MM.1S (cell line): Measurements from ENCODE around the gene ISCU.

Experiments
- DNase-seq: peaks from one replicate; pipeline ENCODE4 v3.0.0-alpha.2; 2015
- H2AFZ ChIP-seq: fragments of 300-600 bp; sonication (generic); 2 replicates; pipeline ENCODE4 v1.6.0; 2016; ENCODE audit warnings: antibody characterized with exemption, low read length
- H3F3A ChIP-seq: fragments of 300-600 bp; sonication (generic); 2 replicates; pipeline ENCODE4 v1.6.1; 2016; ENCODE audit warnings: mild to moderate bottlenecking, antibody characterized with exemption, low read length, moderate library complexity, mixed read lengths; ENCODE audit not compliant: insufficient read depth
- H3K27ac ChIP-seq: fragments of 300-600 bp; sonication (generic); 2 replicates; pipeline ENCODE4 v1.5.1; 2016; ENCODE audit warnings: mild to moderate bottlenecking, low read length
- H3K27me3 ChIP-seq: fragments of 300-600 bp; sonication (generic); replicated peaks from 2 replicates; pipeline ENCODE4 v1.6.0; 2016; ENCODE audit warnings: low read length; ENCODE audit not compliant: insufficient read depth
- H3K36me3 ChIP-seq: fragments of 300-600 bp; sonication (generic); replicated peaks from 2 replicates; pipeline ENCODE4 v1.6.1; 2016; ENCODE audit warnings: mild to moderate bottlenecking, low read length, mixed read lengths; ENCODE audit not compliant: insufficient read depth
- H3K4me1 ChIP-seq: fragments of 300-600 bp; sonication (generic); 2 replicates; pipeline ENCODE4 v1.6.1; 2016; ENCODE audit warnings: low read length, mixed read lengths
- H3K4me2 ChIP-seq: fragments of 300-600 bp; sonication (generic); 2 replicates; pipeline ENCODE4 v1.6.0; 2016; ENCODE audit warnings: low read depth, low read length
- H3K4me3 ChIP-seq: fragments of 300-600 bp; sonication (generic); 2 replicates; pipeline ENCODE4 v1.5.1; 2016; ENCODE audit warnings: low read length, mixed read lengths
- H3K79me2 ChIP-seq: fragments of 300-600 bp; sonication (generic); 2 replicates; pipeline ENCODE4 v1.6.1; 2016; ENCODE audit warnings: mixed run types, low read length, mixed read lengths
- H3K9ac ChIP-seq: fragments of 300-600 bp; sonication (generic); 2 replicates; pipeline ENCODE4 v1.6.1; 2016; ENCODE audit warnings: low read length, mixed read lengths
- H3K9me2 ChIP-seq: fragments of 300-600 bp; sonication (generic); replicated peaks from 2 replicates; pipeline ENCODE4 v1.6.1; 2016; ENCODE audit warnings: mild to moderate bottlenecking, low read length, mixed read lengths; ENCODE audit not compliant: insufficient read depth
- H3K9me3 ChIP-seq: fragments of 300-600 bp; sonication (generic); replicated peaks from 2 replicates; pipeline ENCODE4 v1.6.1; 2016; ENCODE audit warnings: mild to moderate bottlenecking, low read length, mixed read lengths; ENCODE audit not compliant: insufficient read depth
- H4K20me1 ChIP-seq: fragments of 300-600 bp; sonication (generic); 2 replicates; pipeline ENCODE4 v1.6.1; 2016; ENCODE audit warnings: mild to moderate bottlenecking, low read length, moderate library complexity, mixed read lengths; ENCODE audit not compliant: insufficient read depth
- CTCF ChIP-seq: fragments of 300-600 bp; sonication (generic); IDR thresholded peaks from 2 replicates; pipeline ENCODE4 v1.5.1; 2016; ENCODE audit warnings: antibody characterized with exemption, low read length, mixed read lengths
- EZH2 ChIP-seq: fragments of 300-600 bp; sonication (generic); optimal IDR thresholded peaks from 2 replicates; pipeline ENCODE3; 2017; ENCODE audit warnings: low read depth, mild to moderate bottlenecking, antibody characterized with exemption, low read length, mixed read lengths
- EZH2phosphoT487 ChIP-seq: fragments of 300-600 bp; sonication (generic); IDR thresholded peaks from 2 replicates; pipeline ENCODE4 v1.6.1; 2018; ENCODE audit warnings: antibody characterized with exemption, low read length

The ISCU gene

GRCh38 chr12:108543652-108544051 lies 18.7 kb upstream of the ISCU start:
- H3K9ac ChIP-seq, result no peak overlapping the region
- peaks cover 20% of the 10 kb centered on the region for H3K4me1 ChIP-seq
- no peak overlapping the region for H2AFZ ChIP-seq
- peaks cover 33% of the 10 kb centered on the region for H3F3A ChIP-seq
- no peaks in the 10 kb centered on the region for H3K9me2 ChIP-seq
- no peaks in the 10 kb centered on the region for H3K9me3 ChIP-seq
- H3K27ac ChIP-seq, result no peak overlapping the region
- H3K27me3 ChIP-seq, result no peaks in the 10 kb centered on the region
- peaks cover 22% of the 10 kb centered on the region for H3K36me3 ChIP-seq
- TF ChIP-seq EZH2phosphoT487, result no peak
- no peak for TF ChIP-seq EZH2
- no peak for TF ChIP-seq CTCF
- peaks cover 91% of the 10 kb centered on the region for H3K79me2 ChIP-seq
- DNase-seq, result no peak
- H4K20me1 ChIP-seq, result 0 out of 2 replicates have a peak, but pooled peaks cover 9% of the 10 kb centered on the region
- H3K4me2 ChIP-seq, result no peak overlapping the region
- H3K4me3 ChIP-seq, result no peak overlapping the region

- Histone ChIP-seq H3K27me3 (no peaks in the 10 kb centered on the region), H3K9me2 (no peaks in the 10 kb centered on the region), H3K9ac (no peak overlapping the region), H3F3A (peaks cover 11% of the 10 kb centered on the region), H3K27ac (no peak overlapping the region), H2AFZ (no peak overlapping the region), H4K20me1 (peaks cover 17% of the 10 kb centered on the region), H3K36me3 (peaks cover 20% of the 10 kb centered on the region), H3K4me2 (no peak overlapping the region), H3K9me3 (no peaks in the 10 kb centered on the region), H3K4me1 (peaks cover 18% of the 10 kb centered on the region), H3K79me2 (peaks cover 100% of the 10 kb centered on the region), H3K4me3 (no peak overlapping the region)
- no peak for DNase-seq
- TF ChIP-seq EZH2phosphoT487, result no peak
- no peak for TF ChIP-seq EZH2
- TF ChIP-seq CTCF, result no peak
Observed at GRCh38 chr12:108547686-108548085, 14.7 kb upstream of the ISCU start.

GRCh38 chr12:108548954-108549521 lies 13.4 kb upstream of the ISCU start:
- Histone ChIP-seq H4K20me1 (peaks cover 29% of the 10 kb centered on the region), H3F3A (peaks cover 2% of the 10 kb centered on the region; the same call in 1 of the 2 replicates), H3K36me3 (peaks cover 18% of the 10 kb centered on the region), H3K27ac (no peak overlapping the region), H3K9ac (no peak overlapping the region), H2AFZ (no peak overlapping the region), H3K4me2 (no peak overlapping the region), H3K4me3 (no peak overlapping the region), H3K9me2 (no peaks in the 10 kb centered on the region), H3K9me3 (no peaks in the 10 kb centered on the region), H3K27me3 (no peaks in the 10 kb centered on the region), H3K4me1 (peaks cover 14% of the 10 kb centered on the region), H3K79me2 (peaks cover 100% of the 10 kb centered on the region)
- DNase-seq, result no peak
- TF ChIP-seq EZH2phosphoT487, result no peak
- TF ChIP-seq CTCF, result no peak
- TF ChIP-seq EZH2, result no peak
